SH-SY5Y (cell line): ENCODE measurements around the gene TXK.

ENCODE experiments used
- GATA2 ChIP-seq: IDR thresholded peaks from 2 replicates; pipeline ENCODE4 v1.6.1; 2011; ENCODE audit warnings: mild to moderate bottlenecking, low read depth, low read length
- GATA3 ChIP-seq: IDR thresholded peaks from 2 replicates; pipeline ENCODE4 v1.6.1; 2011; ENCODE audit warnings: low read depth, mild to moderate bottlenecking, low read length, moderate library complexity

The TXK gene

GRCh38 chr4:48134081-48134480, at the start of gene TXK:
Gene TXK, minus strand, starts transcription at chr4:48134250. Its CDS starts 80 bp downstream, at chr4:48134170.
- TF ChIP-seq GATA2: no peak
- TF ChIP-seq GATA3: no peak

DNA sequence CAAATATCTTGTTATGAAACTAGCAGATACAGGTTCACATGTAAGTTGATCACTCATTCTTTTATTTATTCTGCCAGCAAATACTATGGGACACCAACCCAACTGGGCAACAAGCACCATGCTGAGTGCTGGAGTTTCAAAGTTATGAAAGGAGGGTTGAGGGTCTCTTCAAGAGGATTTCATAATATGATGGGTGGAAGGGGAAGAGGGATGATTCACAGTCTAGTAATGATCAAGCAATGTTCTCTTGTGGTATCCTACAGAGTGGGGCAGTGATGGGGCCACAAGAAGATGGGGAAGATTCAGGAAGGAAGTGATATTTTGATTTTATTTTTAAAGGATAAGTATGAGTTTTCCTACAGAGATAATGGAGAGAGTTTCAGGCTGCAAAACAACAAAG, 46.2 kb upstream of the TXK start:
- no peak for TF ChIP-seq GATA3
- no peak for TF ChIP-seq GATA2

GRCh38 chr4:48178931-48179330, 44.9 kb upstream of the TXK start:
- TF ChIP-seq GATA3 (no peak), GATA2 (no peak)

- TF ChIP-seq GATA3 (no peak), GATA2 (no peak)
Measured at GRCh38 chr4:48175806-48176205, 41.8 kb upstream of the TXK start.

GRCh38 chr4:48175328-48175727, 41.3 kb upstream of the TXK start:
- no peak for TF ChIP-seq GATA3
- TF ChIP-seq GATA2: no peak

GRCh38 chr4:48173056-48173991, 39.3 kb upstream of the TXK start:
- TF ChIP-seq GATA3: no peak
- no peak for TF ChIP-seq GATA2

DNA sequence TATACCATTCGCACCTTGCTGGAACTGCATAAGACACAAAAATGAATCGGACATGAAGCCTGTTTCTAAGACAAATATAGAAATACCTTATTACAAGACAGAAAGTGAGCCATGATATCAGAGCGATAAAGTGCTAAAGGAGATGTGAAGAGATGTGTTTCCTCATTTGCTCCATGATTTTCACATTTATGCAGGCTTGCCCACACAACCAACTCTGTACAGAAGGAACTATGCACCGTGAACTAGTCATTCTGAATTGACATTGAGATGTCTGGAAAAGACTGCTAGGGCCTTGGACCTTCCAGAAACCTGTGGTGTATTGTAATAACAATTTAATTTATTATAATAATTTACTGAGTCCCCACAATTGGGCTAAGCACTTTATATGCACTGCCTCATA, 38.6 kb upstream of the TXK start:
- TF ChIP-seq GATA2 (no peak), GATA3 (no peak)

- no peak for TF ChIP-seq GATA3
- no peak for TF ChIP-seq GATA2
Measured at GRCh38 chr4:48169636-48170035, 35.6 kb upstream of the TXK start.

- TF ChIP-seq GATA2 (no peak), GATA3 (no peak)
Measured at GRCh38 chr4:48167538-48168263, 33.7 kb upstream of the TXK start.

- no peak for TF ChIP-seq GATA2
- TF ChIP-seq GATA3: no peak
Measured at GRCh38 chr4:48163746-48164145, 29.7 kb upstream of the TXK start.

- TF ChIP-seq GATA2 (no peak), GATA3 (no peak)
Measured at GRCh38 chr4:48162162-48162561, 28.1 kb upstream of the TXK start.

- no peak for TF ChIP-seq GATA3
- no peak for TF ChIP-seq GATA2
Measured at GRCh38 chr4:48157271-48157670, 23.2 kb upstream of the TXK start.

DNA sequence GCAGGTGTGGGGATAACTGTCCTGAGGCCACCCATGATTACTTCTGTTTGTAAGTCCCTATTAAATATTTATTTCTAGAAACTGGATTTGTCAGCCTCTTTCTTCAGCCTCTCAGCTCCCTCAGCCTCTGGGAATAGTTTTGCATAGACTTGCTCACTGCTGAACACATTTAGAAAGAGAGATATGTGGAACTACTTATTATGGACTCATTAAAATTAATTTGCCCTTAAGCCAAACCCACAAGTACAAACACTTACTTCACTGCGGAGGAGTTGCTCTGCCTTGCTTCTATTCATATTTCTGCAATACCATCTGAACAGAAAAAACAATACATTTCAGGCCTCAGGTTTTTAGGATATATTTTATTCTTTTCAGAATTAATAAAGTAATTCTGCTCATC, 22.4 kb upstream of the TXK start:
- TF ChIP-seq GATA3 (no peak), GATA2 (no peak)

- TF ChIP-seq GATA2: no peak
Measured at GRCh38 chr4:48153791-48154550, 19.9 kb upstream of the TXK start.

- TF ChIP-seq GATA3: no peak
Measured at GRCh38 chr4:48152259-48152658, 18.2 kb upstream of the TXK start.
